H9 (cell line): Measurements from ENCODE around the gene EPO. TPM values are rescaled to one million over a fixed set of nuclear protein-coding genes. Genes with fewer than 3 reads are reported as not detected.
A peak's percentile ranks its signal among the peaks of the same experiment; 100 is the strongest.

Experiments
- DNase-seq: peaks from one replicate; pipeline ENCODE4 v3.0.0-alpha.2; 2017
- H2AFZ ChIP-seq: one replicate; pipeline ENCODE4 v1.6.1; 2013; ENCODE audit warnings: mild to moderate bottlenecking, low read length, control low read depth, moderate library complexity
- H2AK5ac ChIP-seq: 2 replicates; pipeline ENCODE4 v1.6.1; 2013; ENCODE audit warnings: low read length, control low read depth, mixed read lengths; ENCODE audit not compliant: insufficient read length
- H2BK120ac ChIP-seq: one replicate; pipeline ENCODE4 v1.6.1; 2013; ENCODE audit warnings: low read depth, mild to moderate bottlenecking, low read length, control low read depth, inconsistent platforms; ENCODE audit not compliant: poor library complexity, severe bottlenecking
- H2BK12ac ChIP-seq: 2 replicates; pipeline ENCODE4 v1.6.1; 2013; ENCODE audit warnings: low read length, control low read depth, mixed read lengths, low read depth; ENCODE audit not compliant: insufficient read length
- H2BK15ac ChIP-seq: 2 replicates; pipeline ENCODE4 v1.6.1; 2013; ENCODE audit warnings: low read depth, low read length, control low read depth
- H2BK20ac ChIP-seq: one replicate; pipeline ENCODE4 v1.6.1; 2013; ENCODE audit warnings: low read depth, mild to moderate bottlenecking, low read length, control low read depth, inconsistent platforms; ENCODE audit not compliant: poor library complexity, severe bottlenecking
- H2BK5ac ChIP-seq: 2 replicates; pipeline ENCODE4 v1.6.1; 2013; ENCODE audit warnings: low read length, control low read depth, mixed read lengths; ENCODE audit not compliant: insufficient read length
- H3K14ac ChIP-seq: 2 replicates; pipeline ENCODE4 v1.6.1; 2013; ENCODE audit warnings: low read length, control low read depth; ENCODE audit not compliant: insufficient read depth
- H3K18ac ChIP-seq: 2 replicates; pipeline ENCODE4 v1.6.1; 2013; ENCODE audit warnings: low read depth, mild to moderate bottlenecking, mixed read lengths, low read length, control low read depth; ENCODE audit not compliant: insufficient read length
- H3K23ac ChIP-seq: 2 replicates; pipeline ENCODE4 v1.6.1; 2013; ENCODE audit warnings: low read length, control low read depth, mixed read lengths, low read depth; ENCODE audit not compliant: insufficient read length
- H3K23me2 ChIP-seq: 2 replicates; pipeline ENCODE4 v1.6.1; 2013; ENCODE audit warnings: low read depth, mild to moderate bottlenecking, mixed read lengths, low read length, control low read depth; ENCODE audit not compliant: insufficient read length, poor library complexity, severe bottlenecking
- H3K27ac ChIP-seq: 2 replicates; pipeline ENCODE4 v1.5.1; 2013; ENCODE audit warnings: low read length, control low read depth, mixed read lengths, low read depth; ENCODE audit not compliant: insufficient read length
- H3K27me3 ChIP-seq: 2 replicates; pipeline ENCODE4 v1.6.1; 2013; ENCODE audit warnings: low read length, control low read depth, inconsistent platforms; ENCODE audit not compliant: insufficient read depth
- H3K4ac ChIP-seq: 2 replicates; pipeline ENCODE4 v1.6.1; 2013; ENCODE audit warnings: low read depth, mild to moderate bottlenecking, control low read depth, inconsistent platforms, low read length, moderate library complexity
- H3K4me1 ChIP-seq: 2 replicates; pipeline ENCODE4 v1.6.1; 2013; ENCODE audit warnings: low read length, control low read depth, inconsistent platforms; ENCODE audit not compliant: insufficient read depth
- H3K4me2 ChIP-seq: 2 replicates; pipeline ENCODE4 v1.6.1; 2013; ENCODE audit warnings: low read length, control low read depth, mixed read lengths; ENCODE audit not compliant: insufficient read length, insufficient read depth
- H3K56ac ChIP-seq: 2 replicates; pipeline ENCODE4 v1.6.1; 2013; ENCODE audit warnings: low read depth, mild to moderate bottlenecking, mixed read lengths, low read length, control low read depth; ENCODE audit not compliant: insufficient read length
- H3K79me1 ChIP-seq: 2 replicates; pipeline ENCODE4 v1.6.1; 2013; ENCODE audit warnings: low read depth, mild to moderate bottlenecking, moderate library complexity, low read length, control low read depth, inconsistent platforms; ENCODE audit not compliant: insufficient read depth, poor library complexity, severe bottlenecking
- H3K79me2 ChIP-seq: 2 replicates; pipeline ENCODE4 v1.6.1; 2013; ENCODE audit warnings: low read length, control low read depth, inconsistent platforms; ENCODE audit not compliant: insufficient read depth
- H3K9ac ChIP-seq: 2 replicates; pipeline ENCODE4 v1.6.1; 2013; ENCODE audit warnings: low read length, control low read depth, mixed read lengths; ENCODE audit not compliant: insufficient read length; ENCODE audit errors: extremely low read depth
- H3K9me3 ChIP-seq: one replicate; pipeline ENCODE4 v1.6.1; 2013; ENCODE audit warnings: low read depth, low read length, inconsistent platforms; ENCODE audit not compliant: control insufficient read depth
- H3T11ph ChIP-seq: one replicate; pipeline ENCODE4 v1.6.1; 2013; ENCODE audit warnings: mild to moderate bottlenecking, low read length, control low read depth, inconsistent platforms
- H4K20me1 ChIP-seq: one replicate; pipeline ENCODE4 v1.6.1; 2013; ENCODE audit not compliant: control insufficient read depth, insufficient read length, insufficient read depth
- H4K5ac ChIP-seq: 2 replicates; pipeline ENCODE4 v1.6.1; 2013; ENCODE audit warnings: low read depth, mild to moderate bottlenecking, mixed read lengths, low read length, control low read depth; ENCODE audit not compliant: insufficient read length
- H4K8ac ChIP-seq: replicated peaks from 2 replicates; pipeline ENCODE4 v1.6.1; 2013; ENCODE audit warnings: low read length, control low read depth, mixed read lengths, low read depth; ENCODE audit not compliant: insufficient read length
- H4K91ac ChIP-seq: 2 replicates; pipeline ENCODE4 v1.6.1; 2013; ENCODE audit warnings: low read depth, mild to moderate bottlenecking, moderate library complexity, mixed read lengths, low read length, control low read depth; ENCODE audit not compliant: insufficient read length
- H3K27ac Mint-ChIP-seq, 3 experiments: 2 replicates in 2 of 3; 3 replicates in 1 of 3; pipeline ENCODE4 v1.8.0; 2020 to 2021; ENCODE audit warnings: mixed read lengths in 3 of 3, mild to moderate bottlenecking in 1 of 3, moderate library complexity in 1 of 3
- H3K27me3 Mint-ChIP-seq: 2 replicates; pipeline ENCODE4 v1.8.0; 2021; ENCODE audit warnings: low read depth, mild to moderate bottlenecking, moderate library complexity, mixed read lengths
- H3K36me3 Mint-ChIP-seq, 3 experiments: 2 replicates in 2 of 3; 3 replicates in 1 of 3; pipeline ENCODE4 v1.8.0; 2020 to 2021; ENCODE audit warnings: low read depth in 3 of 3, mixed read lengths in 3 of 3; ENCODE audit not compliant: insufficient read depth in 1 of 3
- H3K4me1 Mint-ChIP-seq, 2 experiments: 2 replicates each; pipeline ENCODE4 v1.8.0; 2020; ENCODE audit warnings: mixed read lengths in 2 of 2
- H3K4me3 Mint-ChIP-seq, 2 experiments: 2 replicates in 1 of 2; 3 replicates in 1 of 2; pipeline ENCODE4 v1.8.0; 2020 to 2021; ENCODE audit warnings: mild to moderate bottlenecking in 2 of 2, mixed read lengths in 2 of 2, moderate library complexity in 1 of 2
- H3K9me3 Mint-ChIP-seq, 2 experiments: 2 replicates in 1 of 2; 3 replicates in 1 of 2; pipeline ENCODE4 v1.8.0; 2020; ENCODE audit warnings: mild to moderate bottlenecking in 2 of 2, mixed read lengths in 2 of 2, moderate library complexity in 1 of 2
- CTCF ChIP-seq: fragments of 200-600 bp; sonication (generic); conservative IDR thresholded peaks from 3 replicates; pipeline ENCODE4 v1.8.0; 2021; ENCODE audit warnings: antibody characterized with exemption, mild to moderate bottlenecking
- WGBS: extraction: QIAGEN DNeasy Blood & Tissue Kit; methylation state at CpG from one replicate; pipeline ENCODE4 v1.1.7; 2013; ENCODE audit warnings: missing lambda C conversion rate, low lambda C conversion rate, mixed read lengths; ENCODE audit not compliant: insufficient read length; ENCODE audit errors: extremely low coverage; 5-methylcytosine and 5-hydroxymethylcytosine counted together
- total RNA-seq: library from RNA; stranded (reverse); gene quantifications from 2 replicates; pipeline ENCODE4 v1.2.1, GENCODE V29; 2021

The EPO gene
- total RNA-seq, 1 experiment from 2014 or later = 0.44 TPM

GRCh38 chr7:100705753-100706671 lies 14.3 kb upstream of the EPO start, which contains the start of gene POP7:
TSS of gene POP7 (plus strand) at chr7:100706121. CDS start at chr7:100706831, 710 bp downstream.
- Histone ChIP-seq H3K27me3 (no peaks in the 10 kb centered on the region), H2BK15ac (no peak within 1 kb of the TSS), H2BK5ac (no peak within 1 kb of the TSS), H3K4me2 (peak within 1 kb of the TSS; percentile 81), H3K27ac (no peak within 1 kb of the TSS), H3K14ac (peak within 1 kb of the TSS; percentile 83), H3K9ac (peak within 1 kb of the TSS; percentile 93), H3K4me1 (no peaks in the 10 kb centered on the region; the same call in 1 of the 2 replicates), H2BK20ac (no peak within 1 kb of the TSS), H3T11ph (no peak within 1 kb of the TSS), H2BK120ac (no peak within 1 kb of the TSS), H3K18ac (peak within 1 kb of the TSS; percentile 61), H3K9me3 (no peaks in the 10 kb centered on the region), H3K23me2 (peaks cover 15% of the 10 kb centered on the region), H3K79me2 (peaks cover 10% of the 10 kb centered on the region; the same call in 1 of the 2 replicates), H4K8ac (no peak within 1 kb of the TSS), H3K79me1 (peaks cover 5% of the 10 kb centered on the region), H3K4ac (no peak within 1 kb of the TSS), H3K23ac (no peak within 1 kb of the TSS), H3K56ac (no peak within 1 kb of the TSS), H4K5ac (no peak within 1 kb of the TSS), H2BK12ac (no peak within 1 kb of the TSS), H2AFZ (no peak within 1 kb of the TSS), H4K20me1 (no peaks in the 10 kb centered on the region), H4K91ac (no peak within 1 kb of the TSS), H2AK5ac (no peak within 1 kb of the TSS)
- Mint-ChIP-seq H3K36me3 (peaks cover 4 to 20% (median 17%) of the 10 kb centered on the region in 3 experiments; a peak in 6 of 7 replicates), H3K27me3 (no peaks in the 10 kb centered on the region; the same call in 1 of the 2 replicates), H3K4me1 (peaks cover 6 to 10% of the 10 kb centered on the region in 2 experiments), H3K9me3 (peaks cover 0 to 2% of the 10 kb centered on the region in 2 experiments; a peak in 1 of 5 replicates), H3K4me3 (peak within 1 kb of the TSS; percentile 96 to 99), H3K27ac (peak within 1 kb of the TSS; percentile 90 to 98 (median 96); a peak in 6 of 7 replicates)
- WGBS = no CpG with 5 or more reads among the region's 86 CpGs
- DNase-seq = peak; percentile 98
- no peak for TF ChIP-seq CTCF
